Measurements from ENCODE around the gene PCDH15.
"Not testable (repeated sequence)": the region's sequence is repeated elsewhere in the genome, so short reads cannot be mapped to it uniquely, and the experiment has no call there.

- peak in 2 of 3 experiments; percentile 3 to 5; a peak in 2 of 4 replicates for TF ChIP-seq CTCF (IDR thresholded peaks at IDR 0.05; ENCODE audit: control extremely low read depth in 1 of 3, insufficient read depth in 1 of 3, low read depth in 1 of 3, low read length in 3 of 3)
- not testable (repeated sequence) for TF ChIP-seq TAF1 (IDR thresholded peaks at IDR 0.05; ENCODE audit: low read depth, low read length); ASH2L (IDR thresholded peaks at IDR 0.05; ENCODE audit: low read length); SIN3A (conservative IDR thresholded peaks at IDR 0.05 in 1 of 2, IDR thresholded peaks at IDR 0.05 in 1 of 2; ENCODE audit: low read depth in 1 of 2, low read length in 2 of 2)
- TF ChIP-seq, protein P1, sequence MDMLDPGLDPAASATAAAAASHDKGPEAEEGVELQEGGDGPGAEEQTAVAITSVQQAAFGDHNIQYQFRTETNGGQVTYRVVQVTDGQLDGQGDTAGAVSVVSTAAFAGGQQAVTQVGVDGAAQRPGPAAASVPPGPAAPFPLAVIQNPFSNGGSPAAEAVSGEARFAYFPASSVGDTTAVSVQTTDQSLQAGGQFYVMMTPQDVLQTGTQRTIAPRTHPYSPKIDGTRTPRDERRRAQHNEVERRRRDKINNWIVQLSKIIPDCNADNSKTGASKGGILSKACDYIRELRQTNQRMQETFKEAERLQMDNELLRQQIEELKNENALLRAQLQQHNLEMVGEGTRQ (IDR thresholded peaks at IDR 0.05; ENCODE audit: low read length), result not testable (repeated sequence)
Measured at GRCh38 chr10:54394598-54394997, 406.4 kb downstream of the PCDH15 start.
